Hematopoietic multipotent progenitor cell treated with erythropoietin and hydrocortisone succinate and interleukin-3 and kit ligand, for 4 days (in vitro differentiated cells): Measurements from ENCODE around the gene RRAS.
"Not testable (repeated sequence)": the region's sequence is repeated elsewhere in the genome, so short reads cannot be mapped to it uniquely, and the experiment has no call there.

Source experiments
- DNase-seq: peaks from one replicate; pipeline ENCODE4 v3.0.0-alpha.2; 2015

Gene RRAS

DNA sequence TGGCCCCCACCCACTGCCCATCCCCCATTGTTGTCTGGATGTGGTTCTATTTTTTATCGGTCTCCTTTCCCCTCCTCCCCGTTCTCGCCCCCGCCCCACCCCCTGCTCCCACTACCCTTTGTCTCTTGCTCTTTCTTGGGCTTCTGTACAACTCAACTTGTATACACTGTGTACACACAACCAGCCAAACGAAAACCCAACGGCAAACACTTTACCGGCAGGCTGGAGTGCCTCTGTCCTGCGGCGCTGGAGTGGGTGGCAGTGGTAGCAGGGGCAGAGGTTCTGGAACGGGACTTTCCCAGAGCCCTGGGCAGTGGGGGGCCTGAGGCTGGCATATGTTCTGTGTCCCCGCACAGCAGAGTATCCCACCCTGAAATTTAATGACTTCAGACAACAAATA is 13.7 kb downstream of the RRAS start:
- no peak for DNase-seq

DNA sequence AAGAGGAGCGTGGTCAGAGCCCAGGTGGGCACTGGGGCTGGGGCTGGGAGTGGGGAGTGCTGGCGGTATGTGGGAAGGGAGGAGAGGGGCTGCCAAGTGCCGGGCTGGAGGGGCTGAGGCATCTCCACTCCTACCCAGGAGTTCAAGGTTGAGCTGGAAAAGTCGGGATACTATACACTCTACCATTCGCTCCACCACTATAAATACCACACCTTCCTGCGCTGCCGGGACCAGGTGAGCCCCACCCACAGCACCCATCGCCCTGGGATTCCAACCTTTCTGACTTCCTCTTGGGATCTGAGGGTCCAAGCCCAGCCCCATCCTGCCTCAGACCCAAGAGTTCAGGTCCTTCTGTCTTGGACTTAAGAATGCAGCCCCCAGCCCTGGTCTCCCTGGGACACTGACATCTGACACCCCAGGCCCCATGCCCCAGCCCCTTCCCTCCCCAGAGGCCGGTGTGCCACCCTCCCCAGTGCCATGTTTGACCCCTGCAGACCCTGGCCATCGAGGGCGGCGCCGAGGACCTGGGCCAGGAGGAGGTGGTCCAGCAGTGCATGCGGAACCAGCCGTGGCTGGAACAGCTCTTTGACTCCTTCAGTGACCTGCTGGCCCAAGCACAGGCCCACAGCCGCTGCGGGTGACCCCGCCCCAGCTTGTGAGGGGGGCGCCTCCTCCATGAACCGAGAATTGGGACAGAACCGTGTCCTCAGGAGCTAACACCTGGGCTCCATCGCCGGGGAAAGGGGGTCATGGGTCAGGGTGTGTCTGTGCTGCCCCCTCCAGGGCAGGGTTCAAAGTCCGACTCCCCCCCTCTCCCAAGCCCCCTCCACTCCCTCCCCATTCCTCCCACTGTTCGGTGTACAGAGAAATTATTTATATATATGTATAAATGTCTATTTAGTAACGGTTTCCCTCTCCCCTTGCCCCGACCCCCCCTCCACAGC is 14.7 kb downstream of the RRAS start:
- DNase-seq: no peak

DNA sequence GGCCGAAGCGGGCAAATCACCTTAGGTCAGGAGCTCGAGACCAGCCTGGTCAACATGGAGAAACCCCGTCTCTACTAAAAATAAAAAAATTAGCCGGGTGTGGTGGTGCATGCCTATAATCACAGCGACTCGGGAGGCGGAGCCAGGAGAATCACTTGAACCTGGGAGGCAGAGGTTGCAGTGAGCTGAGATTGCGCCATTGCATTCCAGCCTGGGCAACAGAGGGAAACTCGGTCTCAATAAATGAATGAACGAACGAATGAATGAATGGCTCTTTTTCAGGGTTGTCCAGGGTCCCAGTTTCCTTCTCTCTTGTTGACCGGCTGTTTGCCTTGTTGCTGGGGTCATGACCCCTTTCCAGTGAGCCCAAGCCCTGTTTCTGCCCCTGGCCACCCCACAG is 22.1 kb downstream of the RRAS start:
- DNase-seq: not testable (repeated sequence)

DNA sequence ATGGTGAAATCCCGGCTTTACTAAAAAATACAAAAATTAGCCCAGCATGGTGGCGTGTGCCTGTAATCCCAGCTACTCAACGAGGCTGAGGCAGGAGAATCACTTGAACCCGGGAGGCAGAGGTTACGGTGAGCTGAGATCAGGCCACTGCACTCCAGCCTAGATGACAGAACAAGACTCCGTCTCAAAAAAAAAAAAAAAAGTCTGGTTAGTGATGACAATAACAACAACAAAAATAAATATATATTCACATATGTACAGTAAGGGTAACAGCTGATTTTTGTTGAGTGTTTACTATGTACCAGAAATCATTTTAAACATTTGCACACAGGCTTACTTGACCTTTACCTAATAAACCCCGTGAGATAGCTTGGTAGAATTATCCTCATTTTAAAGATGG is 23.0 kb downstream of the RRAS start:
- no peak for DNase-seq

DNA sequence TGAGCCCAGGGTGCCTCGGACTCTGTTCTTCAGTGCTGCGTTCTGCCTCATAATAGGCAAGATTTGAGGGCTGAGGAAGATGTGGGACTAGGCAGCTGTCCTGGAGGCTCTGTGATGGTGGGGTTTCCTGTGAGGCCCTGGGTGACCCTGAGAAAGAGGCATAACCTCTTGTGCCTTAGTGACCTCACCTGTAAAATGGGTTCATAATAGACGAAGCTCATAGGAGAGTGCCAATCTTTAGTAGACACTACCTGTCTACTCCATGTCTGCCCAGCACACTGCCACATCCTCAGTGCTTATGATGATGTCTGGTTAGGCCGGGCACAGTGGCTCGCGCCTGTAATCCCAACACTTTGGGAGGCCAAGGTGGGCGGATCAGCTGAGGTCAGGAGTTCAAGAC is 23.4 kb downstream of the RRAS start:
- no peak for DNase-seq

DNA sequence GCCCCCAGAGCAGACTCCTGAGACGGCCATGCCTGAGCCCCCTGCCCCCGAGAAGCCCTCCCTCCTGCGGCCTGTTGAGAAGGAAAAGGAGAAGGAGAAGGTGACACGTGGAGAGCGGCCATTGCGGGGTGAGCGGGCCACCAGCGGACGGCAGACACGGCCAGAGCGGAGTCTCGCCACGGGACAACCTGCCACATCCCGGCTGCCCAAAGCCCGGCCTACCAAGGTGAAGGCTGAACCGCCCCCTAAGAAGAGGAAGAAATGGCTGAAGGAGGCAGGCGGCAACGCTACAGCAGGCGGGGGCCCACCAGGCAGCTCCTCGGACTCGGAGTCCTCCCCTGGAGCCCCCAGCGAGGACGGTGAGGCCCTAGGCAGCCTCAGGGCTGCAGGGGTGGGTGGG is 24.1 kb downstream of the RRAS start:
- DNase-seq: no peak

DNA sequence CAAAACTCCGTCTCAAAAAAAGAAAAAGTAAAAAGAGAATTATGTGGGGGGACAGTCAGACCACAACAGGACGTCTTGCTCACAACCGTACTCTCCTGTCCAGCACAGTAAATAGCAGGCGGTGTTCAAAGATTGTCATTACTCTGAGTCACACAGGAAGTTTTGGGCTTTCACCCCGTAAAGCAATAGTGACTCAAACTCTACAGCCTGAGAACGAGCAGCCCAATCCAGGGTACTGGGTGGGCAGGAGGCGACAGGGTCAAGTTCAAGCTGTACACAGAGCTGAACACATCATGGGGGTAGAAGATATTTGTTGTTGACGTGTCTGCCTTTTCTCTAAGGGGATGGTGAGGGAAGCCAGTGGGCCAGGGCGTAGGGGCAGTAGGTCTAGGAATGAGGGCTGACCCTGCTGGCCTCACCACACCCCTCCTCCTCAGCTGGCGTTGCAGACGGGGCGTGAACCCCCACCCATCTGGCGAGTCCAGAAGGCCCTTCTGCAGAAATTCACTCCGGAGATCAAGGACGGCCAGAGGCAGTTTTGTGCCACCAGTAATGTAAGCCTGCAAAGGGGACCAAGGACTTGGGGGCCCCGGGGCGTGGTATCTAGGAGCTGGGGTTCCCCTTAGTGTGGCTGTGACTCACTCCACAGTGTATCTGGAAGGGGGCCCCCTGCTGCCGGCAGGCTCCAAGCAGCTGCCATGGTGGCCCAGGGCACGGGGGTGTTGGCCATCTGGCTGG is 25.7 kb downstream of the RRAS start:
- no peak for DNase-seq

DNA sequence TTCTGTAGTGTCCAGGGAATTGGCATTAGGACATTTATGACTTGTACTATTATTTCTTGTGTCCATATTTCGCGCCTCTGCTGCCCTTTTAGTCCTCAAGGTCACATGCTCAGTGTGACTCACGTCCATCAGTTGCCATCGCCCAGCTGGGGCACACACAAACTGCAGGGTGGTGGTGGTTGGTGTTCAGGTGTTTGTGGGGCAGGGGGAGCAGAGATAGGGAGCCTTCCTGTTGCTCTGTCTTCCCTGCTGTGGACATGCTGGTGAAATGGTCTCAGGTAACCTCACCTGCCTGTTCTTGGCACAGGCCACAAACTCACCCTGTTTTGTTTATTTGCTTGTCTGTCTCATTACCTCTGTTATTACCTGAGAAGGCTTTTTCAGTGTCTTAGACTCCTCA is 26.6 kb downstream of the RRAS start:
- no peak for DNase-seq

DNA sequence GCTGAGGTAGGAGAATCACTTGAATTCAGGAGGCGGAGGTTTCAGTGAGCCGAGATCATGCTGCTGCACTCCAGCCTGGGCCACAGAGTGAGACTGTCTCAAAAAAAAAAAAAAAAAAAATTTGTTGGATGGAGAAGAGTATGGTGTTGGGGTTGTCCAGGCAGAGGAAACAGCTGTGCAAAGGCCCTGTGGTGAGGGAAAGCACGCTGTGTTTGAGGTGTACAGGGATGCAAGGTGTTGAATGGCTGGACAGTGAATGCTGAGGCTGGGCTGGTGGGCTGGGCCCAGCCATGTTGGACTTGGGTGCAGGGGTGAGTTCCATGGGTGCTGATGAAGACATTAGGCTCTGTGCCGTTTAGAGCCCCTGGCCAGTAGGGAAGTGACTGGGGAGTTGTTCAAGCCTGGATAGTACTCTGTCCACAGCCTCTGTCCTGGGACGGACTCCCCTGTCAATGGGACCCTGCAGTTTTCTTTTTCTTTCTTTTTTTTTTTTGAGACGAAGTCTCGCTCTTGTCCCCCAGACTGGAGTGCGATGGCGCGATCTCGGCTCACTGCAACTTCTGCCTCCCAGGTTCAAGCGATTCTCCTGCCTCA is 30.3 kb downstream of the RRAS start:
- no peak for DNase-seq

DNA sequence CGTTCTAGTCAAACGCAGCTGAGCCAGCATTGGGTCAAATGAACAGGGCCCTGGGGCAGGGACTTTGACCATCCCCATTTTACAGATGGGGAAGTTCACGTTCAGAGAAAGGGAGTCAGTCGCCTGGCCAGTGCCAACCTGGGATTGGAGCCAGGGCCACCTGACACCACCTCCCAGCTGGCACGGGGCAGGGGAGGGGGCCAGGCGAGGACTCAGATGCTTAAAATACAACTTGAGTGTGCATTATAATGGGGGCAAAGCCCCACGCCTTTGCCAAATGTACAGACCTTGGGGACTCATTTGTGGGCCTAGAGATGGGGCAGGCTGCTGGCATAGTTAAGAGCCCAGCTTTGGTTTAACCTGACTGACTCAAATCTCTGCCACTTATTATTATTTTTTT is 34.3 kb downstream of the RRAS start:
- no peak for DNase-seq

DNA sequence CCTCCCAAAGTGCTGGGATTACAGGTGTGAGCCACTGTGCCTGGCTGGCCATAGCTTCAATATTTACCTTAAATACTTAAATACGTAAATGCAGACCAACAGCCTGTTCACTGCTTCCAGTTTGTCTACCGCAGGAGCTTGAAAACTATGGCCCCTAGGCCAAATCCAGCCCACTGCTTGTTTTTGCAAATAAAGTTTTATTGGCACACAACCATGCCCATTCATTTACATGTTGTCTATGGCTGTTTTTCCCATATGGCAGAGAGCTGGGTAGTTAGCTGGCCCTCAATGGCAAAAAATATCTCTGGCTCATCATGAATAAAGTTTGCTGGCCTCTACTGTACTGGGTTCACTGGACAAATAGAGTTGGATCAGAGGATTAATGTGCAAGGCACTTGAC is 37.1 kb downstream of the RRAS start:
- DNase-seq: no peak

DNA sequence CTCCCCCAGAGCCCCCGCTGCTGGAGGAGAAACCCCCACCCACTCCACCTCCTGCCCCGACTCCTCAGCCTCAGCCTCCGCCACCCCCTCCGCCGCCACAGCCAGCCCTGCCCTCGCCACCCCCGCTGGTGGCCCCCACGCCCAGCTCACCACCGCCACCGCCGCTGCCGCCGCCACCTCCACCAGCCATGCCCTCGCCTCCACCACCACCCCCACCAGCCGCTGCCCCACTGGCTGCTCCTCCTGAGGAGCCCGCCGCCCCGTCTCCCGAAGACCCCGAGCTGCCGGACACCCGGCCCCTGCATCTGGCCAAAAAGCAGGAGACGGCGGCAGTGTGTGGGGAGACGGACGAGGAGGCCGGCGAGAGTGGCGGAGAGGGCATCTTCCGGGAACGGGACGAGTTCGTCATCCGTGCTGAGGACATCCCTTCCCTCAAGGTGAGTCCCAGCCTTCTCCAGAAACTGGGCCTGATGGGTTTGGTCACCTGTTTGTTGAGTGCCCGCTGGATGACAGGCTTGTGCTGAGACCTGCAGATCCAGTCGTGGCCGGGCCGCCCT is 38.4 kb downstream of the RRAS start:
- DNase-seq: no peak

DNA sequence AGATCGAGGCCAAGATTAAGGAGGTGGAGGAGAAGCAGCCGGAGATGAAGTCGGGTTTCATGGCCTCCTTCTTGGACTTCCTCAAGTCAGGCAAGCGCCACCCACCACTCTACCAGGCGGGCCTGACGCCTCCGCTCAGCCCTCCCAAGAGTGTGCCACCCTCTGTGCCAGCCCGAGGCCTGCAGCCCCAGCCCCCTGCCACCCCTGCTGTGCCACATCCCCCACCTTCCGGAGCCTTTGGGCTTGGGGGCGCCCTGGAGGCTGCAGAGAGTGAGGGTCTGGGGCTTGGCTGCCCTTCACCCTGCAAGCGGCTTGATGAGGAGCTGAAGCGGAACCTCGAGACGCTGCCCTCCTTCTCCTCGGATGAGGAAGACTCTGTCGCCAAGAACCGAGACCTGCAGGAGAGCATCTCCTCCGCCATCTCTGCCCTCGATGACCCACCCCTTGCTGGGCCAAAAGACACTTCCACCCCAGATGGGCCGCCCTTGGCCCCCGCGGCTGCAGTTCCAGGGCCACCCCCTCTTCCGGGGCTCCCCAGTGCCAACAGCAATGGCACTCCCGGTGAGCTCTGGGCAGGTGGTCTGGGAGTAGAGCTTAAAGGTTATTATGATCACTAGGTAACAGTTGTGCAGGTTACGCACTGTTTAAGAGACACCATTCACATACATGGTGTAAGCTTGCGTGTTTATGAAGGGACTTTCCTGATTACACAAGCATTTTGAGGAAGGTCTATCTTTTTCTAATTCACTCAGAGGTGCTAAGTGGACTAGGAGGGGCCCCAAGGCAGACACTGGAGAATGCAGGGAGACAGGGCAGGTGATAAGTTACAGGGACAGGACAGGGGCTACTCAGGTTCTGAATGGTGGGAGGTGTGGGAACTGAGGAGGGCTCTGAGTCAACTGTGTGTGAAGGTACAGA is 40.3 kb downstream of the RRAS start:
- no peak for DNase-seq

DNA sequence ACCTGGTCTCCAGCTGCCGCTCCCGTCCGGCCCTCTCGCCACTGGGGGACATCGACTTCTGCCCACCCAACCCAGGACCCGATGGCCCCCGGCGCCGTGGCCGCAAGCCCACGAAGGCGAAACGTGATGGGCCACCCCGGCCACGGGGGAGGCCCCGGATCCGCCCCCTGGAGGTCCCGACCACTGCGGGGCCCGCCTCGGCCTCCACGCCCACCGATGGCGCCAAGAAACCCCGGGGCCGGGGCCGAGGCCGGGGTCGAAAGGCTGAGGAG is 42.3 kb downstream of the RRAS start:
- no peak for DNase-seq

DNA sequence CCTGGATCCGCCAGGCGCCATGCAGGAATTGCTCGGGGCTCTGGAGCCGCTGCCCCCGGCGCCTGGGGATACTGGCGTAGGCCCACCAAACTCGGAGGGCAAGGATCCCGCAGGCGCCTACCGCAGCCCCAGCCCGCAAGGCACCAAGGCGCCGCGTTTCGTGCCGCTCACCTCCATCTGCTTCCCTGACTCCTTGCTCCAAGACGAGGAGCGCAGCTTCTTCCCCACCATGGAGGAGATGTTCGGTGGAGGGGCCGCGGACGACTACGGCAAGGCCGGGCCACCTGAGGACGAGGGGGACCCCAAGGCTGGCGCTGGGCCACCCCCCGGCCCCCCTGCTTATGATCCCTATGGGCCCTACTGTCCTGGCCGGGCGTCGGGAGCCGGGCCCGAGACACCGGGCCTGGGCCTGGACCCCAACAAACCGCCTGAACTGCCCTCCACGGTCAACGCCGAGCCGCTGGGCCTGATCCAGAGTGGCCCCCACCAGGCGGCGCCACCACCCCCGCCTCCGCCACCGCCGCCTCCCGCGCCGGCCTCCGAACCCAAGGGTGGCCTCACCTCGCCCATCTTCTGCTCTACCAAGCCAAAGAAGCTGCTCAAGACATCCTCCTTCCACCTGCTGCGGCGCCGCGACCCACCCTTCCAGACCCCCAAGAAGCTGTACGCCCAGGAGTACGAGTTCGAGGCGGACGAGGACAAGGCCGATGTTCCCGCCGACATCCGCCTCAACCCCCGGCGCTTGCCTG is 42.8 kb downstream of the RRAS start:
- DNase-seq: no peak

DNA sequence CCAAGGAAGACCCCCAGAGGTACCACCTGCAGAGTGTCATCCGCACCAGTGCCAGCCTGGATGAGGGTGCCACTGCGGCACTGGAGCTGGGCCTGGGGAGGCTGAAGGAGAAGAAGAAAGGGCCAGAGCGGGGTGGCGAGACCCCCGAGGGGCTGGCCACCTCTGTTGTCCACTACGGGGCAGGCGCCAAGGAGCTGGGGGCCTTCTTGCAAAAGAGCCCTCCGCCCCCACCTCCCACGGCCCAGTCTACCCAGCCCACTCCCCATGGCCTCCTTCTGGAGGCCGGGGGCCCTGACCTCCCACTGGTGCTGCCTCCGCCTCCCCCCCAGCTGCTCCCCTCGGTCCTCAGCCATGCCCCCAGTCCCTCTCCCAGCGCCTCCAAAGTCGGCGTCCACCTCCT is 43.5 kb downstream of the RRAS start:
- DNase-seq: no peak

DNA sequence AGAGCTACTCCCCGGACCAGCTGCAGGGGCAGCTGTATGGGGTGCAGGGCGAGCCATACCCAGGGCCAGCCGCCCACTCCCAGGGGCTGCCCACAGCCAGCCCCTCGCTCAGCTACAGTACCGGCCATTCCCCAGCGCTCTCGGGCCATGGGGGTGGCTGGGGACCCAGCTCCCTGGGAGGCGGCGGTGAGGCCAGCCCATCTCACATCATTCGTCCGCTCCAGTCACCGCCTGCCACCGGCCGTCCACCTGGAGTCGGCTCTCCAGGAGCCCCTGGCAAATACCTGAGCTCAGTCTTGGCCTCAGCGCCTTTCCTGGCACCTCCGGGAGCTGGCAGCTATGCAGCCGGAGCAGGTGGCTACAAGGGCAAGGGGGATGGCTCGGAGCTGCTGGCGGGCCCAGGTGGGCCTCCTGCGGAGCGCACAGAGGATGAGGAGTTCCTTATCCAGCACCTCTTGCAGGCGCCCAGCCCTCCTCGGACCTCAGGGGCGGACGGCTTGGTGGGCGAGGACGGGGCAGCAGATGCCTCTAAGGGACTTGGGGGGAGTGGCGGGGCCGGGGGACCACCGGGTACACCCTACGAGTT is 44.0 kb downstream of the RRAS start:
- DNase-seq: no peak

DNA sequence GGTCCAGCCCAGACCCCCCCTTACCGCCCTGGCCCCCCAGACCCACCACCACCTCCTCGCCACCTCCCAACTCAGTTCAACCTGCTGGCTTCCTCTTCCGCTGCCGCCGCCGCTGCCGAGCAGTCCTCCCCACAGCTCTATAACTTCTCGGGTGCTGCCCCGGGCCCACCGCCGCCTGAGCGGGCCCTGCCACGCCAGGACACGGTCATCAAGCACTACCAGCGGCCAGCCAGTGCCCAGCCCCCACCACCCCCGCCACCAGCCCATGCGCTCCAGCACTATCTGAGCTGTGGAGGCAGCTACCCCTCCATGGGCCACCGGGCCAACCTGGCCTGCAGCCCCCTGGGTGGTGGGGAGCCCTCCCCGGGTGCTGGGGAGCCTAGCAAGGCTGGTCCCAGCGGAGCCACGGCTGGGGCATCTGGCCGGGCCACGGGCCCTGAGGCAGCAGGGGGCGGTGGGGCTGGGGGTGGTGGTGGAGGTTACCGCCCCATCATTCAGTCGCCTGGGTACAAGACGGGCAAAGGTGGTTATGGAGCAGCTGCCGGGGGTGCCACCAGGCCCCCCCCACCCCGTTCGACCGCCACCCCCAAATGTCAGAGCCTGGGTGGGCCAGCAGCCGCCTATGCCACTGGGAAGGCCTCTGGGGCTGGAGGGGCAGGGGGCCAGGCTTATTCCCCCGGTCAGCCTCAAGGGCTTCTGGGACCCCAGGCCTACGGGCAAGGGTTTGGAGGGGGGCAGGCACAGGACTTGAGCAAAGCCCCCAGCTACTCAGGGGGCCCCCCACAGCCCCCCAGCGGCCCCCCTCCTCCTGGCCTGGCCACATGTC is 44.7 kb downstream of the RRAS start:
- DNase-seq: no peak

DNA sequence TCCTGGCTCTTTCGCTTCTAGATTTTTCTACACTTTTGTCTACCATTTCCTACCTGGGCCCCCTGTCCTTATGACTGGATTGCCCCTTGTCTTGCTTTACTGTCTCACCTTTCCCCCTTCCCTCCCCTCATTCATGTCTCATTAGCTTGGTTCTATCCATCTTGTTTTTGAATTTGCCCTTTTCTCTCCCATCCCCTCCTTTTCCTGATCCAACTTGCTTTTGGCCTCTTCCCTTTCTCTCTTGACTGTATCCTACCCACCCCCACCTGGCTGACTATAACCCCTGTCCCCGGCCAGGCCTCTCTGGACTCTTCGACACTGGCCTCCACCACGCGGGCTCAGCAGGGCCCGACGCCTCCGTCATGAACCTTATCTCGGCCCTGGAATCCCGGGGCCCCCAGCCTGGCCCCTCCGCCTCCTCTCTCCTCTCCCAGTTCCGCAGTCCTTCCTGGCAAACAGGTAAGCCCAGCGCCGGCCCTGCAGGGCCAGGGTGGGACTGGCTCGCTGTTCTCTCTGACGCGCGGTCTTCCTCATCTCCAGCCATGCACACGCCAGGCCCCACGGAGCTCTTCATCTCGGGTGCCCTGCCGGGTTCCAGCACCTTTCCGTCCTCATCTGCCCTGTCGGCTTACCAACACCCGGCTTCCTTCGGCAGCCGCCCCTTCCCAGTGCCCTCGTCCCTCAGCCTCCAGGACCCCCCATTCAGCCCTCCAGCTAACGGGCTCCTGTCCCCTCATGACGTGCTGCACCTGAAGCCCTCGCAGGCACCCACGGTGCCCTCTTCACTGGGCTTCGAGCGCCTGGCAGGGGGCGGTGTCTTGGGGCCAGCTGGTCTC is 45.6 kb downstream of the RRAS start:
- no peak for DNase-seq
